AG04450 (cell line): Measurements from ENCODE around the gene CEP135. TPM values are rescaled to one million over a fixed set of nuclear protein-coding genes. Genes with fewer than 3 reads are reported as not detected.

Experiments
- CTCF ChIA-PET: fragments of 300-600, 350-600 bp; formaldehyde crosslinking; extraction: SDS; loops from one replicate; lab custom pipeline; 2022; ENCODE audit warnings: antibody characterized with exemption, inconsistent platforms; lab: Charles Lee
- POLR2A ChIA-PET: fragments of 350-600 bp; formaldehyde crosslinking; extraction: SDS; loops from one replicate; lab custom pipeline; 2021; ENCODE audit warnings: antibody characterized with exemption, inconsistent platforms; lab: Yijun Ruan, JAX
- DNase-seq: peaks from one replicate; pipeline ENCODE4 v3.0.0-alpha.2; 2011; ENCODE audit warnings: low read depth, low spot score
- H3K27ac ChIP-seq: one replicate; pipeline ENCODE4 v1.5.1; 2012; ENCODE audit warnings: low read depth, low read length, control low read depth
- H3K27me3 ChIP-seq: one replicate; pipeline ENCODE4 v1.6.0; 2012; ENCODE audit warnings: low read length; ENCODE audit not compliant: control insufficient read depth, insufficient read depth
- H3K4me3 ChIP-seq: 2 replicates; pipeline ENCODE4 v1.5.1; 2011; ENCODE audit warnings: mild to moderate bottlenecking, low read depth, low read length, control low read depth
- H3K9me3 ChIP-seq: 2 replicates; pipeline ENCODE4 v1.5.1; 2012; ENCODE audit warnings: low read length; ENCODE audit not compliant: control insufficient read depth, insufficient read depth
- CTCF ChIP-seq: IDR thresholded peaks from 2 replicates; pipeline ENCODE4 v1.5.1; 2011; ENCODE audit warnings: low read depth, low read length, control low read depth, inconsistent platforms
- polyA plus RNA-seq: library from polyadenylated mRNA; depleted of rRNA; stranded (reverse); fragments of >200 nt; gene quantifications from 2 replicates; pipeline ENCODE4 v1.2.3, GENCODE V29; 2011

CEP135 gene
- polyA plus RNA-seq, 1 experiment = 6.4 TPM

GRCh38 chr4:56051029-56051709 is 102.4 kb downstream of the CEP135 start:
- Histone ChIP-seq H3K27me3 (peaks cover 11% of the 10 kb centered on the region), H3K4me3 (no peak overlapping the region), H3K27ac (no peak overlapping the region), H3K9me3 (no peaks in the 10 kb centered on the region)
- ChIA-PET CTCF (interaction anchor here (0.5 kb wide), 1 partner anchor 1023 kb away, joined by 3 read pairs; no protein-coding TSS in a partner anchor), POLR2A (no interaction called here)
- no peak for DNase-seq
- TF ChIP-seq CTCF = no peak

GRCh38 chr4:56051710-56052075 is 102.9 kb downstream of the CEP135 start:
- Histone ChIP-seq H3K27ac (no peak overlapping the region), H3K27me3 (peaks cover 11% of the 10 kb centered on the region), H3K4me3 (no peak overlapping the region), H3K9me3 (no peaks in the 10 kb centered on the region)
- TF ChIP-seq CTCF = no peak
- DNase-seq = no peak
- CTCF ChIA-PET = interaction anchor here (0.5 kb wide), 1 partner anchor 1023 kb away, joined by 3 read pairs; no protein-coding TSS in a partner anchor
- POLR2A ChIA-PET = no interaction called here

GRCh38 chr4:56052481-56052880 is 103.7 kb downstream of the CEP135 start:
- no peak for DNase-seq
- no peak for TF ChIP-seq CTCF
- H3K27me3 ChIP-seq = peaks cover 11% of the 10 kb centered on the region
- no peak overlapping the region for H3K27ac ChIP-seq
- H3K9me3 ChIP-seq = no peaks in the 10 kb centered on the region
- POLR2A ChIA-PET = no interaction called here
- no peak overlapping the region for H3K4me3 ChIP-seq
- CTCF ChIA-PET = no interaction called here

GRCh38 chr4:56052966-56053365 is 104.2 kb downstream of the CEP135 start:
- TF ChIP-seq CTCF = no peak
- Histone ChIP-seq H3K27ac (no peak overlapping the region), H3K4me3 (no peak overlapping the region), H3K9me3 (no peaks in the 10 kb centered on the region), H3K27me3 (peaks cover 11% of the 10 kb centered on the region)
- no peak for DNase-seq
- POLR2A ChIA-PET = no interaction called here
- CTCF ChIA-PET = no interaction called here

GRCh38 chr4:56055027-56055977 is 106.6 kb downstream of the CEP135 start:
- POLR2A ChIA-PET = no interaction called here
- Histone ChIP-seq H3K4me3 (no peak overlapping the region), H3K27ac (no peak overlapping the region), H3K27me3 (peaks cover 6% of the 10 kb centered on the region), H3K9me3 (no peaks in the 10 kb centered on the region)
- CTCF ChIA-PET = no interaction called here
- TF ChIP-seq CTCF = no peak
- no peak for DNase-seq
